IPS DF 19.7 (cell line): ENCODE results near the gene HTRA3.

ENCODE experiments used
- DNase-seq: peaks from one replicate; pipeline ENCODE4 v3.0.0-alpha.2; 2013; ENCODE audit warnings: low read depth, low spot score

The HTRA3 gene

DNA sequence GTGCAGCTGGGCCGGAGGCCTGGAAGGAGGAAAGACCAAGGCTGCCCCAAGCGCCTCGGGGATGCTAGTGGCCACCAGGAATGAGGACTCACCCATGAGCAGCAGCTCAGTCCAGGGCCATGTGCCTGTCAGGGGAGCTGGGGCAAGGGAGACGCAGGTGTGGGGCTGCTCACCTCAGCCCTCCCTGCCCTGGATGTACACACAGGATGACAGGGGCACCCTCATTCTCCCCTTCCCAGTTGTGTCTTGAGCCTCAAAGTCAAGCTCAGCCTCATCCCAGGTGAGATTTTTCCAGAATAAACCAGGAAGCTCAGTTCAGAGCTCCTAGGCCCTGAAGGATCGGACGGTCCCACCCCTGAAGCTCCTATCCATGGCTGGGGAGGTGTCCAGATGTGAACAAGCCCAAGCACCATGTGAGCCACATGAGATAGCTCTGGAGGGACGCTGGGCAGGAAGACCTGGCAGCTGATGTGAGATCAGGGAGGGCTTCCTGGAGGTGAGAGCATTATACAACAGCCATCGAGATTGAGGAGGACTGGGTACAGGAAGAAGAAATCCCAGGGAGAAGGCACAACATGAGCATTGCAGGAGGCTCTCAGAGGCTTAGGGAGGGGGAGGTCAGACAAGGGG lies 23.0 kb downstream of the HTRA3 start:
- DNase-seq: no peak

DNA sequence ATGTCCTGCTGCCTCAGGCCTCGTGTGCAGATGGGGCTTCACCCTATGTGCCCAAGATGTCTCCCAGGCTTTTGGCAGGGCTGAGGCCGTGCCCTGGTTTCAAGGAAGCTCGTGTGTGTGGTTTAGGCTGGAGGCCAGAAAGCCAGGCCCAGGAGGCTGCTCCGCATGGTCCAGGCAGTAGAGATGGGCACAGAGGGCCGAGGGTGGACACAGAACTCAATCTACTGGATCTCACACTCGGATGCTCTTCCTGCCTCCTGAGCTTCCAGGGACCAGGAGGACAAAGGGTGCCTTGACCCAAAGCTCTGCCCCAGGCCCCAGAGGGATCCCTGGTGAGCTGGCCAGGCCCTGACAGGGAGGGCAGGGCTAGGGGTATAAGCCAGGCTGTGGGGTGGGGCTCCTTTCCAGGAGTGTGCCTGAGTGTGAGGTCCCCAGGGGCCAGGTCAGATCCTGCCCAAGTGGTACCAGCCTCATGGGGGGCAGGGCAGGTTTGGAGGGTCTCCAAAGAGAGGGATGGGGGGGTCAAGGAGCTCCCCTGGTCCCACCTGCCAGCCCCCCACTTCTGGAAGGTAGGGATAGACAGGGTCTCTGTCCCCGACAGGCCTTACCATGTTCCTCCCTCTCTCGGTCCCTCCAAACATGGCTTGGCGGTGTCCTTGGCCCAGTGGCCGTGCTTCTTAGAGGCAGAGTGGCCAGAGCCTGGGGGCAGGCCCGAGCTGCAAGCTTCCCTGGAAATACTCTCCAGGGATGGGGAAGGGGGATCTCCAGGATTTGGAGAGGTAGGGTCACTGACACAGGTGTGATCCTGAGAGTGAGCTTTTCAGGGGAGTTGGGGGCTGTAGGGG lies 23.8 kb downstream of the HTRA3 start:
- DNase-seq: no peak

DNA sequence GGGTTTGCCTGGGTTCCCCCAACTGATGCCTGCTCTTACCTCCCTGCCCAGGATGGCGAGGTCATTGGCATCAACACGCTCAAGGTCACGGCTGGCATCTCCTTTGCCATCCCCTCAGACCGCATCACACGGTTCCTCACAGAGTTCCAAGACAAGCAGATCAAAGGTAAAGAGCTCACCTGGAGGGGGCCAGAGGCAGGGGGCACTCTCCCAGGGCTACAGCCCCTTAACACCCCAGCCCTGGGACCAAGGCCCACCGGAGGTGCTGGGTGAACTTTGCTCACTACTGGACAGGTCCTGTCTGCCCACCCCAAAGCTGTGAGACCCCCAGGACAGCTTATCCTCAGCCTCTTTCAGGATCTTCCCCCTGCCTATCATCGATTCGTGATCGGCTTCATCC lies 24.5 kb downstream of the HTRA3 start:
- no peak for DNase-seq

DNA sequence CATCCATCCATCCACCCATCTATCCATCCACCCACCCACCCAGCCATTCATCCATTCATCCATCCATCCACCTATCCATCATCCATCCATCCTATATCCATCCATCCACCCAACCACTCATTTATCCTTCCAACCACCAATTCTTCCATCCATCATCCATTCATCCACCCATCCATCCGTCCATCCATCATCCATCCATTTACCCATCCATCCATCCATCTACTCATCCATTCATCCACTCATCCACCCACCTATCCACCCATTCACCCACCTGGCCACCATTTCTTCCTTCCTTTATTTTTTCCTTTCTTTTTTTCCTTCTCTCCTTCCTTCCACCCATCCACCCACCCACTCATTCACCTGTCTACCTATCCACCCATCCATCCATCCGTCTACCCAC lies 25.2 kb downstream of the HTRA3 start:
- no peak for DNase-seq

DNA sequence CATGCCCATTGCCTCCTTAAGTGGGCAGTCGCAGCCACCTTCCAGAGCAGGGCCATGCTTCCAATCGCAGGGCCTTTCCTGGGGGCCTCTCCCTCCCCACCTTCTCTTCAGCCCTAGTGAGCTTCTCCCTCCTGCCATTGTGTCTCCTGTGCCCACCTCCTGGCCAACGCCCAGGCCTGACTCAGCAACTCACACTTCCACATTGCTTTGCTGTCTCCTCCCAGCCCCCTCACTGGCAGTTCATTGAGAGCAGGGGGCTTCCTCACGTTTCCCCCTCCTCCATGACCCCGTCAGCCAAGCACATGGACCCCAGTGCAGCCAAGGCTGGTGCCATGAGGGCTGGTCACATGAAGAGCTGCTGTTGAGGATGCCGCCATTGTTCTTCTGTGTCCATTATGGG lies 25.9 kb downstream of the HTRA3 start:
- DNase-seq: no peak

DNA sequence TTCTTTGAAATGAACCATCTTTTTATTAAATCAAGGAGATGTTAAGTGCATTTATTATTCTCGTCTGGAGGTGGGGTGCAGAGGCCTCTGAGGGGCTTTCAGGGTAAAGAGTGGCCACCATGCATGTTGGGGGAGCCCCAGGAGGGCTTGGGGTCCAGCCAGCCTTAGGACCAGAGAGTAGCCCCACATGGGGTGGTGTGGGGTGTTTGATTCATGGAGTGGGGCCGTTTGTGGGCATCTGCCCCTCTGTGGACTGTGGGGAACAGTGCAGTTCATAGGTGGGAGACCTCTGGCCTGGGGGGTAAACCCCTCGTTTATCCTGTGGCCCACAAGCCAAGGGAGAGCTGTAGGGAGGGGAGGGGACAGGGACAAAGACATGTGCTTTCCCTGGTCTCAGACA lies 26.9 kb downstream of the HTRA3 start:
- DNase-seq: no peak

DNA sequence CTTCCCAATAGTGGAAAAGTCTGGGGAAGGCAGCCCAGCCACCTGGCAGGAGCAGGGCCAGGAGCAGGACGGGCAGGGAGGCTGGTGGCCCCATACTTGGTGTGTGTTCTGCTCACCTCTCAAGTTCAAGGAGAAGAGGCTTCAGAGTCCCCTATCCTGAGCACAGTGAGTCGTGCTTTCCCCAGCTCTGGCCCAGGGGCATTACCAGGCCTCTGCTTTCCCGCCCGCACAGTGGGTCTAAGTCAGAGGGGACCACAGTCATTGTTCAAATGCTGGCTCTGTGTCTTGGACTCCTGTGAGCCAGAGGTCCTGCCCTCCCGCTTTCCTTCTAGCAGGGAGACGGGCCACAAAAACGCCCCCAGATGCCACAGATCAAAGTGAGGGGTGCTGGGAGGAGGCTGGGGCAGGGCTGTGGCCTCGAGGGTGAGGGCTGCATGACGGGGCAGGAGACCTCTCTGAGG lies 27.6 kb downstream of the HTRA3 start:
- no peak for DNase-seq

DNA sequence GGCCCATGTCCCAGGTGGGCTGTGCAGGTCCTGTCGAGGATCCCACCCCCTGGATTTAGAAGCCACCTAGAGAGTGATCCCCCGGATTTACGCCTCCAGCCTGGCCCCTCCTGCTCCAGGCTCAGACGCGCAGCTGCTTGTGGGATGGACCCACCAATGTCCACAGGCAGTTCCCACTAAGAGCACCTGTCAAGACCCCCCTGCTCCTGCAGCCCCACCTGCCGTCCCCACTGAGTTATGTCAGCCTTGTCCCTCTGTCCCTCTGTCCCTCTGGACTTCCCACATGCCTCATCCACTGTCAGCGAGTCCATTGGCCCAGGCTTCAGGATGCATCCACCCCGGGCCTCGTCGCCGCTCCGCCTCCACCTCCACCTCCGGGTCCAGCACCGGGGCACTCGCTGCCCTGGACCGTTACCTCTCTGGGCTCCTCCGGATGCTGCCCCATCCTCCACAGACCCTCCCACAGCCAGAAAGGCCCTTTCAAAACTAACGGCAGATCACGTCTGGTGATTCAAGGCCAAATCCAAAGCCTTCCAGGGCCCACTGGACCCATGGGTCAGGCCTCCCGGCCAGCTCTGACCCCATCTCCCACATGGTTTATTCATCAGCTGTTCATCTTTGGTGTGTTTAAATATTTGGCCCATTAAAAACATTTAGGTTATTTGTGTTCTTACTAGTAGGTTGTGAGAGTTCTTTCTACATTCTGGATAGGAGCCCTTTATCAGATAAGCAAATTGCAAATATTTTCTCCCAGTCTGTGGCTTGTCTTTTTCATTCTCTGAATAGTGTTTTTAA lies 28.3 kb downstream of the HTRA3 start:
- no peak for DNase-seq

DNA sequence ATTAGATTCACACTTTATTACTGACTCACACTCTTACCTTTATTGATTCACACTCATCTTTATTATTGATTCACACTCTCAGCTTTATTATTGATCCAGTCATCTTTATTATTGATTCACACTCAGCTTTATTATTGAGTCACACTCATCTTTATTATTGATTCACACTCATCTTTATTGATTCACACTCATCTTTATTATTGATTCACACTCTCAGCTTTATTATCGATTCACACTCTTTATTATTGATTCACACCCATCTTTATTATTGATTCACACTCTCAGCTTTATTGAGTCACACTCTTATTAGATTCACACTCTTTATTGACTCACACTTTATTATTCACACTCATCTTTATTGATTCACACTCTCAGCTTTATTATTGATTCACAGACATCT lies 31.3 kb downstream of the HTRA3 start:
- DNase-seq: no peak

DNA sequence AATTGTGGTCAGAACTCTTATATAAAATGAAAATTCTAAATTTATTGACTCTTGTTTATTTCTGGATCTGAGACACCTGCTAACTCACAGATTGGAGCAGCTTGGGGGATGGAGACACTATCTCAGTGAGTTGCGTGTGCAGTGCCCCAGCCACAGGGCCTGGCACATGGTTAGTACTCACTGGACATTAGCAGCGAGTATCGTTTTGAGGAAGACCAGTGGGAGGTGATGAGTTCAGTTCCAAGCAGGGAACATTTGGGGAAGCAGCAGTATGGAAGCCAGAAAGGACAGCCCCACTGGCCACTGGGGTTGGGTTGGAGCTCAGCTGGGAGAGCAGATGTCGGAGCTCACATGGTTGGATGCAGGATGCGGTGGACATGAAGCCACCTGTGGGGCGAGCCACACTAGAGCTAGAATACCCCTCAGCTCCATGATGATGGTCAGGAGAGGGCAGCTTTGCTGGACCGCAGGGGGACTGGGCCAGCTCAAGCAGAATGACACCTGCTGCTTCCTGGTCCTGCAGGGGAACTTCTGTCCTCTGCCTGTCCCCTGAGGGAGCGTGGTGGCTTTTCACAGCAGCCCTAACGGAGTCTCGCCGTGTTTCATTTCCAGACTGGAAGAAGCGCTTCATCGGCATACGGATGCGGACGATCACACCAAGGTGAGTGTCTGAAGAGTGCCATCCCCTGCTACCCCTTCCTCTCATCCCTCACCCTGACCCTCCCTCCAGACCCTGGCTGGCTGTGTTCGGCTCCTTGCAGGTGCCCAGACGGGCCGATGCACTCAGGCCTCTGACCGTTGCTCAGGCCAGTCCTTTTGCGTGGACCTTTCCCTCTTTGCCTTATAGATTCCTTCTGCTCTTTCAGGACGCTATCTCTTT lies 32.5 kb downstream of the HTRA3 start:
- no peak for DNase-seq

DNA sequence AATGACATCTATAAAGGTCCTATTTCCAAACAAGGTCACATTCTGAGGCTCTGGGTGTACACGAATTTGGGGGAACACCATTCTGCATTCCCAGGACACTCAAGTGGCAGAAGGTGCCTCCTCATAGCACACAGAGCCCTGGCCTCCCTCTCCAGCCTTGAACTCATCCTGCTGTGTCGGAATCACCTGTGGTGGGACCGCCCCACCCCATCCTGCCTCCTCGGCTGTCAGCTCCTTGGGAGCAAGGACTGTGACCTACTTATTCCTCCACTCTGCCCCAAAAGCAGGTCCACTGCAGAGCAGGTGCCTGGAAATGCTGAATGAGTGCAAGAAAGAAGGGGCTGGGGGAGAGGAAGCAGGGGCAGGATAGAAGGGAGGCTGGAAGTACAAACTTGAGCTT lies 33.5 kb downstream of the HTRA3 start:
- DNase-seq: no peak

DNA sequence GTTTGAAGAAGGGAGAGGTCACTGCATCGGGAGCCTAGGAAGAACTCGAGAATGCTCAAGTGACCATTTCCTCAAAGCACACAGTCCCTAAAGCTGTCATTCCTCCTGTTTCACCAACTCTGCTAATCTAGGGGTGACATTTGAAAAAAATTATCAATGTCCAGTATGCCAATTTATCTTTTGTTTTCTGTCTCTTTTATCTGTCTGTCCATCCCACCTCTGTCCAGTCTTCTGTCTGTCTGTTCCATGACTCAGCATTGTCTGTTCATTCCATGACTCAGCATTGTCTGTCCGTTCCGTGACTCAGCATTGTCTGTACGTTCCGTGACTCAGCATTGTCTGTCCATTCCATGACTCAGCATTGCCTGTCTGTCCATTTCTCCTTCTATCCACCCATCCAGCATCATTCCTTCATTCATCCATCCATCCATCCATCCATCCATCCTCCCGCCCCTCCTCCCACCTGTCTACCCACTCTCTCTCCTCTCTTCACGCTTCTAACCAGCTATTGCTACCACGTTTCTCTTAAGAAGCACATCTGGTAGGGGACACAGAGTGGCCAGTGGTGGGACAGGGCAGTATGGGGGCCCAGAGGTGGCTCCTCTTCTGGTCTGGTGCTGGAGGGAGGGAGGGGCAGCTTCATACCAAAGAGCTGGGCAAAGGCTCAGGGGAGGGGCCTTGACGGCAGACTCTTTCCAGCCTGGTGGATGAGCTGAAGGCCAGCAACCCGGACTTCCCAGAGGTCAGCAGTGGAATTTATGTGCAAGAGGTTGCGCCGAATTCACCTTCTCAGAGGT lies 34.1 kb downstream of the HTRA3 start:
- DNase-seq: no peak

DNA sequence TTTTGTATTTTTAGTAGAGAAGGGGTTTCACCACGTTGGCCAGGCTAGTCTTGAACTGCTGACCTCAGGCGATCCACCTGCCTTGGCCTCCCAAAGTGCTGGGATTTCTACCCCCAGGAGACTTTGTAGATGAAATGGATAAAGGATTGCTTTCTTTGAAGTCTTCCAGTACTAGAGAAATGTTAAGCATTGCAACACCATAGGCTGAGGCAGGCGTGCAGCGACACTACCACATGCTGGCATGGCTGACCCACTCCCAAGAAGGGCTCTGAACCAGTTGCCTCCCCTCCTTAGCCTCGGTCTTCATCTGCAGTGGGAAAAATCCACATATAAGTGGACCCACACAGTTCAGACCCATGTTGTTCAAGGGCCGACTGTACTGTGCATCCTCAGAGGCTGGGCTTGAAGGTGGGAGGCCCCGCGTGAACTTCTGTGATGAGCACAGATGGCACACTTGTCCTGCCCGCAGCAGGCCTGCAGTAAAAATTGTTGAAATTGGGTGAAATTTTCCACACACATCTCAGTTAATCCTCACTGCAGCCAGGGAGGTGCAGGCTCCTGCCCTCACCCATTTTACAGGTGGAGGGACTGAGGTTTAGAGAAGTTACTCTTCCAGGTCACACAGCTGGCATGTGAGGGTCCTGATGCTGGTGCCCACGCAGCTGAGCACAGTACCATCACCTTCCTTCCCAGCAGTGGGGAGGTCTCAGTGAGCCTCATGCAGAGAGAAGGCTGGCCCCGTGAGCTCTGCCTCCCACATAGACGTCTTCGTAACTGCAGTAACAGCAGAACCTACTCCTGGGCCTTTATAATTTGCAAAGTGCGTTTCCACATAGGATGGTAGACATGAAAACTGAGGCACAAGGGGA lies 35.5 kb downstream of the HTRA3 start:
- no peak for DNase-seq

DNA sequence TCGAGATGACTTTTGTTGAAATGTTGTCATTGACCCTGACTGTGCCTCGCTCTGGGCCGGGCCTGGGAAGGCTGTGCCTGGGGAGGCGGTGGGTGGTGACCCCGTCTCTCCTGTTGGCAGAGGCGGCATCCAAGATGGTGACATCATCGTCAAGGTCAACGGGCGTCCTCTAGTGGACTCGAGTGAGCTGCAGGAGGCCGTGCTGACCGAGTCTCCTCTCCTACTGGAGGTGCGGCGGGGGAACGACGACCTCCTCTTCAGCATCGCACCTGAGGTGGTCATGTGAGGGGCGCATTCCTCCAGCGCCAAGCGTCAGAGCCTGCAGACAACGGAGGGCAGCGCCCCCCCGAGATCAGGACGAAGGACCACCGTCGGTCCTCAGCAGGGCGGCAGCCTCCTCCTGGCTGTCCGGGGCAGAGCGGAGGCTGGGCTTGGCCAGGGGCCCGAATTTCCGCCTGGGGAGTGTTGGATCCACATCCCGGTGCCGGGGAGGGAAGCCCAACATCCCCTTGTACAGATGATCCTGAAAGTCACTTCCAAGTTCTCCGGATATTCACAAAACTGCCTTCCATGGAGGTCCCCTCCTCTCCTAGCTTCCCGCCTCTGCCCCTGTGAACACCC lies 36.4 kb downstream of the HTRA3 start:
- no peak for DNase-seq

DNA sequence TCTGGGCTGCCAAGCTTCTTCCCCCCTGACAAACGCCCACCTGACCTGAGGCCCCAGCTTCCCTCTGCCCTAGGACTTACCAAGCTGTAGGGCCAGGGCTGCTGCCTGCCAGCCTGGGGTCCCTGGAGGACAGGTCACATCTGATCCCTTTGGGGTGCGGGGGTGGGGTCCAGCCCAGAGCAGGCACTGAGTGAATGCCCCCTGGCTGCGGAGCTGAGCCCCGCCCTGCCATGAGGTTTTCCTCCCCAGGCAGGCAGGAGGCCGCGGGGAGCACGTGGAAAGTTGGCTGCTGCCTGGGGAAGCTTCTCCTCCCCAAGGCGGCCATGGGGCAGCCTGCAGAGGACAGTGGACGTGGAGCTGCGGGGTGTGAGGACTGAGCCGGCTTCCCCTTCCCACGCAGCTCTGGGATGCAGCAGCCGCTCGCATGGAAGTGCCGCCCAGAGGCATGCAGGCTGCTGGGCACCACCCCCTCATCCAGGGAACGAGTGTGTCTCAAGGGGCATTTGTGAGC lies 37.0 kb downstream of the HTRA3 start:
- DNase-seq: no peak

DNA sequence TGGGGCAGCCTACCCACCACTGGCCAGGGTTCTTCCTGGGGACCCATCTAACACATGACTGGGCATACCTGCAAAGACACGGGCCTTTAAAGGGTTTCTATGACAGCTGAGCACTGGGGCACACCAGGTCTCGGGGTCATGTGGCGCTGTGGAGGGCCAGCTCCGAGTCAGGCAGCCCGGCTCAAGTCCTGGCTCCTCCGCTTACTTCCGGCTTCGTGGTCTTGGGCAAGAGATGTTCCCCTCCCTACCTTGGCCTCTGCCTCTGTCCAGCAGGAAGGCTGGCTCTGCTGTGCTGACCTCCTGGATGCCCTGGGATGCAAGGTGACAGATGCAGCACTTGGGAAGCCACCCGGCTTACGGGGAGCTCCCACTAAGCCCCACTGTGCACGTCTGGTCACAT lies 37.6 kb downstream of the HTRA3 start:
- DNase-seq: no peak

DNA sequence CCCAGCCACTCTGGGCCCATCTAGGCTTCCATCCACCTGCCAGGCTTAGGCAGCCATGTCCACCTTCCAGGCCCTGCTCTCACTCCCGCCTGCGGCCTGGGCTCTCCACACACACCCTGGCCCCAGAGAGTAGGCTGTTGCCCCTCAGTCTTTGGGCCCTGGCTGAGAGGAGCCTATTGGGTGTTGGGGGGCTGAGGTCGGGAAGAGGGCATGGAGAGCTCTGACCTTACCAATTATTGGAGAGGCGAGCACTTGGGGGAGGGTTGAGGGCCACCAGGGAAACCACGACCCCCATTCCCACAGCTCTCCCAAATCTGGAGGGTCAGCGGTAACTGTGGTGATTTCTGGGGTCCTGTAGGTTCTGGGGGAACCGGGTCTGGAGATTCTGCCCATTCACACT lies 38.2 kb downstream of the HTRA3 start:
- DNase-seq: no peak

DNA sequence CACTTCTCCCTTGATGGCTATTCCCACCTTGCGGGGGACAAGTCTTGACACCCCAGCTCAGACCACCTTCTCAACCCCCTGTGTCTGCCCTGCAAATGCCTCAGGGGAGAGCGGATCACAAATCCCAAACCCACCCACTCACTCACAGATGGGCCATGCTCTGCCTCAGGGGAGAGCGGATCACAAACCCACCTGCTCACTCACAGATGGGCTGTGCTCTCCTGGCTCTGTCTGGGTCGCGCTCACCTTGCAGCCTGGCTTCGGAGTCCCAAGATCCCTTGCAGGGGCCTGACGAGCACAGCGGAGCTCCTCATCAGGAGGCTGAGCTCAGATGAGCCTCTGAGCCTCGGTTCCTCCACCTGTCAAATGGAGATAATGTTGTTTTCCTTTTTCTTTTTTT lies 38.6 kb downstream of the HTRA3 start:
- DNase-seq: no peak
